WTC11 (cell line): ENCODE results near the gene LRRC7. TPM values are rescaled to one million over a fixed set of nuclear protein-coding genes. Genes with fewer than 3 reads are reported as not detected.
A peak's percentile ranks its signal among the peaks of the same experiment; 100 is the strongest.

ENCODE experiments used
- ATAC-seq: fragments of 200-7000 bp; cut with Tn5 transposase; 2 replicates; pipeline ENCODE4 v1.10.0; 2021; ENCODE audit warnings: mild to moderate bottlenecking, moderate library complexity
- CTCF ChIA-PET: fragments of 300-600 bp; sonication (Branson Sonifier 250); formaldehyde crosslinking; loops from one replicate; lab custom pipeline; 2021; ENCODE audit warnings: antibody characterized with exemption; lab: Charles Lee
- POLR2A ChIA-PET: fragments of 350-600 bp; sonication (Branson Sonifier 250); formaldehyde crosslinking; loops from one replicate; lab custom pipeline; 2021; ENCODE audit warnings: antibody characterized with exemption; lab: Charles Lee
- DNase-seq: peaks from one replicate; pipeline ENCODE4 v3.0.0; 2021; ENCODE audit warnings: low spot score
- H3K27ac Mint-ChIP-seq: 2 replicates; pipeline ENCODE4 v1.8.0; 2021; ENCODE audit warnings: mixed read lengths
- H3K27me3 Mint-ChIP-seq: 2 replicates; pipeline ENCODE4 v1.8.0; 2021; ENCODE audit warnings: low read depth, mild to moderate bottlenecking, moderate library complexity, mixed read lengths
- H3K36me3 Mint-ChIP-seq: 2 replicates; pipeline ENCODE4 v1.8.0; 2021; ENCODE audit warnings: mixed read lengths
- H3K4me1 Mint-ChIP-seq: 2 replicates; pipeline ENCODE4 v1.8.0; 2022; ENCODE audit warnings: mixed read lengths
- H3K4me3 Mint-ChIP-seq: 2 replicates; pipeline ENCODE4 v1.8.0; 2021; ENCODE audit warnings: mild to moderate bottlenecking, moderate library complexity, mixed read lengths
- H3K9me3 Mint-ChIP-seq: 2 replicates; pipeline ENCODE4 v1.8.0; 2021; ENCODE audit warnings: mixed read lengths
- ATF2 ChIP-seq: sonication (generic); formaldehyde crosslinking; IDR thresholded peaks from 2 replicates; pipeline ENCODE4 v1.8.1; 2022; ENCODE audit warnings: low read depth, missing genetic modification reagents, borderline replicate concordance
- CREB1 ChIP-seq: sonication (generic); formaldehyde crosslinking; IDR thresholded peaks from 2 replicates; pipeline ENCODE4 v1.8.0; 2023; ENCODE audit warnings: mild to moderate bottlenecking, missing genetic modification reagents
- CREM ChIP-seq: sonication (generic); formaldehyde crosslinking; IDR thresholded peaks from 2 replicates; pipeline ENCODE4 v1.8.1; 2022; ENCODE audit warnings: mild to moderate bottlenecking, missing genetic modification reagents, moderate library complexity
- EMX1 ChIP-seq: fragments of 250-450 bp; sonication (Bioruptor Pico); IDR thresholded peaks from 2 replicates; pipeline ENCODE4 v1.8.0; 2021; ENCODE audit warnings: mild to moderate bottlenecking
- MLX ChIP-seq: sonication (generic); formaldehyde crosslinking; IDR thresholded peaks from 2 replicates; pipeline ENCODE4 v1.8.1; 2023; ENCODE audit warnings: mild to moderate bottlenecking, missing genetic modification reagents, moderate library complexity
- MYBL2 ChIP-seq: sonication (generic); formaldehyde crosslinking; IDR thresholded peaks from 2 replicates; pipeline ENCODE4 v1.8.1; 2023; ENCODE audit warnings: mild to moderate bottlenecking, moderate library complexity, missing genetic modification reagents
- STAT6 ChIP-seq: sonication (generic); formaldehyde crosslinking; conservative IDR thresholded peaks from 2 replicates; pipeline ENCODE4 v1.8.1; 2023; ENCODE audit warnings: mild to moderate bottlenecking, low read depth, missing genetic modification reagents, moderate library complexity
- TEAD1 ChIP-seq: sonication (generic); formaldehyde crosslinking; IDR thresholded peaks from 2 replicates; pipeline ENCODE4 v1.8.0; 2022; ENCODE audit warnings: mild to moderate bottlenecking, missing genetic modification reagents
- USF1 ChIP-seq: sonication (generic); formaldehyde crosslinking; IDR thresholded peaks from 2 replicates; pipeline ENCODE4 v1.8.0; 2022; ENCODE audit warnings: mild to moderate bottlenecking, missing genetic modification reagents
- ZNF281 ChIP-seq: sonication (generic); formaldehyde crosslinking; IDR thresholded peaks from 2 replicates; pipeline ENCODE4 v1.8.0; 2023; ENCODE audit warnings: mild to moderate bottlenecking, missing genetic modification reagents
- ZNF532 ChIP-seq: fragments of 250-450 bp; sonication (Bioruptor Pico); IDR thresholded peaks from 2 replicates; pipeline ENCODE4 v1.9.0; 2021; ENCODE audit warnings: mild to moderate bottlenecking, borderline replicate concordance
- total RNA-seq: library from RNA; stranded (reverse); gene quantifications from 3 replicates; pipeline ENCODE4 v1.2.3, GENCODE V29; 2021

Gene LRRC7
- total RNA-seq, 1 experiment from 2014 or later, result not detected

- DNase-seq (no peak), ATAC-seq (no peak)
- Mint-ChIP-seq H3K4me3 (no peak overlapping the region), H3K4me1 (0 out of 2 replicates have a peak, but pooled peaks cover 4% of the 10 kb centered on the region), H3K9me3 (peaks cover 9% of the 10 kb centered on the region), H3K36me3 (no peaks in the 10 kb centered on the region), H3K27ac (no peak overlapping the region), H3K27me3 (no peaks in the 10 kb centered on the region)
- ChIA-PET POLR2A (no interaction called here), CTCF (no interaction called here)
- TF ChIP-seq MYBL2 (CRISPR knock-in tag) (no peak), CREB1 (no peak), ZNF281 (CRISPR knock-in tag) (no peak), USF1 (CRISPR knock-in tag) (no peak), ZNF532 (CRISPR knock-in tag) (no peak), CREM (CRISPR knock-in tag) (no peak), STAT6 (CRISPR knock-in tag) (no peak), EMX1 (CRISPR knock-in tag) (no peak)
These were observed 549.3 kb downstream of the LRRC7 start for GRCh38 chr1:70117046-70117445.

GRCh38 chr1:70134148-70134547 is 566.4 kb downstream of the LRRC7 start:
- Mint-ChIP-seq H3K27me3 (no peaks in the 10 kb centered on the region), H3K9me3 (no peaks in the 10 kb centered on the region), H3K4me1 (peaks cover 31% of the 10 kb centered on the region), H3K4me3 (peak overlapping the region; percentile 9), H3K36me3 (no peaks in the 10 kb centered on the region), H3K27ac (peak overlapping the region; percentile 86)
- CTCF ChIA-PET, result interaction anchor here (1.0 to 2.4 kb wide), 2 partner anchors 9 to 15 kb away, joined by 4 to 11 read pairs; no protein-coding TSS in a partner anchor
- no peak for ATAC-seq
- POLR2A ChIA-PET, result no interaction called here
- DNase-seq, result no peak
- TF ChIP-seq MLX (CRISPR knock-in tag) (no peak), ATF2 (CRISPR knock-in tag) (no peak), TEAD1 (CRISPR knock-in tag) (no peak)
